Pancreas (tissue), 10 donors: ENCODE measurements around the gene AGTRAP. TPM values are rescaled to one million over a fixed set of nuclear protein-coding genes. Genes with fewer than 3 reads are reported as not detected.

ENCODE experiments used
- ATAC-seq, 4 donors: fragments of 200-7000 bp; cut with Tn5 transposase; one replicate each; pipeline versions ENCODE4 v1.8.0 to v1.9.1; 2020; ENCODE audit warnings: mild to moderate bottlenecking in 4 of 4, moderate library complexity in 4 of 4
- DNase-seq, 6 donors: peaks; one replicate each; pipeline ENCODE4 v3.0.0-alpha.2; 2020
- FAIRE-seq: peaks from 2 replicates; lab custom pipeline; 2012; peaks lifted over from hg19 to GRCh38; lab: Jason Lieb, UNC
- H3K27ac ChIP-seq, 4 donors: fragments of 200-600 bp; sonication (generic); 1 replicate in 3 of 4; 2 replicates in 1 of 4; pipeline versions ENCODE4 v1.5.0 to v1.8.0; 2020
- H3K27me3 ChIP-seq, 4 donors: fragments of 200-600 bp; one replicate each; pipeline ENCODE4 v1.8.0; 2021
- H3K36me3 ChIP-seq, 3 donors: fragments of 200-600 bp; sonication (generic) in 1 of 3; one replicate each; pipeline versions ENCODE4 v1.5.0 to v1.8.0; 2020 to 2021
- H3K4me1 ChIP-seq, 3 donors: fragments of 200-600 bp; one replicate each; pipeline ENCODE4 v1.8.0; 2021
- H3K4me3 ChIP-seq, 4 donors: fragments of 200-600 bp; sonication (generic) in 2 of 4; one replicate each; pipeline versions ENCODE4 v1.5.0 to v1.8.0; 2020 to 2021
- H3K9me3 ChIP-seq, 4 donors: fragments of 200-600 bp; one replicate each; pipeline ENCODE4 v1.8.0; 2021
- WGBS, 2 donors: extraction: QIAGEN DNeasy Blood & Tissue Kit; methylation state at CpG; one replicate each; pipeline ENCODE4 v1.1.7; 2013; 5-methylcytosine and 5-hydroxymethylcytosine counted together
- intact Hi-C, 3 donors: fragments of 100-400 bp; cut with DNase I; formaldehyde crosslinking; loops; one replicate each; pipeline versions ENCODE4 v1.11.1 to v1.14.2; 2022
- polyA plus RNA-seq, 2 donors: library from polyadenylated mRNA; stranded (reverse); fragments of 200-250 nt; gene quantifications; one replicate each; pipeline ENCODE4 v1.2.3, GENCODE V29; 2013
- total RNA-seq, 6 donors: library from RNA; stranded (reverse); fragmentation: NEBNext Ultra II Directional in 4 of 6; extraction: Animal tissue kit (Norgen Biotek cat#: 25700) in 4 of 6; gene quantifications; one replicate each; pipeline versions ENCODE4 v1.2.1 to v1.2.4, GENCODE V29; 2021 to 2023
- TF ChIP-seq, protein P1 (sequence below), 4 donors: fragments of 200-600 bp; sonication (generic) in 3 of 4; IDR thresholded peaks; one replicate each; pipeline versions ENCODE4 v1.5.0 to v1.8.0; 2021; ENCODE audit warnings: antibody characterized with exemption in 4 of 4
- donor health status: healthy with polysubstance abuse.
- donor health status: DM: no; HTN: no; CAD: no; lungs with moderate emphysema.
- donor health status: DM: no; HTN: no; CAD: no.
- donor health status: control.
- donor health status: control.
- donor health status: Bipolar disorder and iron deficiency.
- donor health status: DM: yes; HTN: yes; CAD: no.
- donor health status: DM: no; HTN: no; CAD: no.
- donor health status: DM: no; HTN: no; CAD: no.
- donor health status: DM: yes; HTN: yes; CAD: no.

The AGTRAP gene
- total and polyA plus RNA-seq, 8 donors, result 16.8 to 38.5 (median 24.0) TPM

DNA sequence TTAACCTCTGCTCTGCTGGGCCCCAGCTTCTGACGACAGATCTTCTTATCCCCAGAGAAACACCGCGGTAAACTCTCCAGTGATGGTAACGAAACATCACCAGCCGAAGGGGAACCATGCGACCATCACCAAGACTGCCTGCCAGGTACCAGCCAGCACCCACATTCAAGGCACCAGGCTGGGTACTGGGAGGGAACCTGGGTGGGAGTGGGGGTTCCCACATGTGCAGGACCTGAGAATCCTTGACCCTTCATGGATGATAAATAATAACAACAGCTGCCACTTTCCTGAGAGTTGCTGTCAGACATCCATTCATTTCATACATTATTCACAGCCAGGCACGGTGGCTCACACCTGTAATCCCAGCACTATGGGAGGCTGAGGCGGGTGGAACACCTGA, 23.7 kb upstream of the AGTRAP start:
- TF ChIP-seq, protein P1, sequence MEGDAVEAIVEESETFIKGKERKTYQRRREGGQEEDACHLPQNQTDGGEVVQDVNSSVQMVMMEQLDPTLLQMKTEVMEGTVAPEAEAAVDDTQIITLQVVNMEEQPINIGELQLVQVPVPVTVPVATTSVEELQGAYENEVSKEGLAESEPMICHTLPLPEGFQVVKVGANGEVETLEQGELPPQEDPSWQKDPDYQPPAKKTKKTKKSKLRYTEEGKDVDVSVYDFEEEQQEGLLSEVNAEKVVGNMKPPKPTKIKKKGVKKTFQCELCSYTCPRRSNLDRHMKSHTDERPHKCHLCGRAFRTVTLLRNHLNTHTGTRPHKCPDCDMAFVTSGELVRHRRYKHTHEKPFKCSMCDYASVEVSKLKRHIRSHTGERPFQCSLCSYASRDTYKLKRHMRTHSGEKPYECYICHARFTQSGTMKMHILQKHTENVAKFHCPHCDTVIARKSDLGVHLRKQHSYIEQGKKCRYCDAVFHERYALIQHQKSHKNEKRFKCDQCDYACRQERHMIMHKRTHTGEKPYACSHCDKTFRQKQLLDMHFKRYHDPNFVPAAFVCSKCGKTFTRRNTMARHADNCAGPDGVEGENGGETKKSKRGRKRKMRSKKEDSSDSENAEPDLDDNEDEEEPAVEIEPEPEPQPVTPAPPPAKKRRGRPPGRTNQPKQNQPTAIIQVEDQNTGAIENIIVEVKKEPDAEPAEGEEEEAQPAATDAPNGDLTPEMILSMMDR (IDR thresholded peaks at IDR 0.05), result no peak
- WGBS, 2 donors, result 80 to 85% methylated on average over 8 of the region's 8 CpGs
- ATAC-seq (no peak), FAIRE-seq (no peak), DNase-seq (no peak)
- no peak overlapping the region for H3K27ac ChIP-seq
- no peaks in the 10 kb centered on the region for H3K36me3 ChIP-seq
- no peaks in the 10 kb centered on the region for H3K9me3 ChIP-seq
- no peaks in the 10 kb centered on the region for H3K4me1 ChIP-seq
- intact Hi-C loops, result no loop called here
- no peaks in the 10 kb centered on the region for H3K27me3 ChIP-seq
- H3K4me3 ChIP-seq, result no peak overlapping the region

DNA sequence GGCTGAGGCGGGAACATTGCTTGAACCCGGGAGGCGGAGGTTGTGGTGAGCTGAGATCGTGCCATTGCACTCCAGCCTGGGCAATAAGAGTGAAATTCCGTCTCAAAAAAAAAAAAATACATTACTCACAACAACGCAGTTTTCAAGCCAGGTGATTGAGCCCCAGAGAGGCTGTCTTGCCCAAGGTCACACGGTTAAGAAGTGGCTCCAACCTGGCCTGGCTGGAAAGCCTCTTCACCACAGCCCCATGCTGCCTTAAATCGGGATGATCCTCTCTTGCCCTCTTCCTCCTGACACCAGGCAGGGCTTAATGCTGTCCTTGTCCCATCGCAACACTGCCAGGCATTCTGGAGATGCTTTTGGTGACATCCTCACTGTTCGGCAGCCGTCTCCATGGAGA, 22.8 kb upstream of the AGTRAP start:
- Histone ChIP-seq H3K27me3 (no peaks in the 10 kb centered on the region), H3K9me3 (no peaks in the 10 kb centered on the region), H3K4me3 (no peak overlapping the region), H3K4me1 (no peaks in the 10 kb centered on the region), H3K27ac (no peak overlapping the region), H3K36me3 (no peaks in the 10 kb centered on the region)
- no peak for FAIRE-seq
- 66 to 73% methylated on average over 11 of the region's 11 CpGs for WGBS, 2 donors
- intact Hi-C loops, result no loop called here
- TF ChIP-seq, protein P1 (IDR thresholded peaks at IDR 0.05), result no peak
- ATAC-seq, result no peak
- DNase-seq, result no peak

DNA sequence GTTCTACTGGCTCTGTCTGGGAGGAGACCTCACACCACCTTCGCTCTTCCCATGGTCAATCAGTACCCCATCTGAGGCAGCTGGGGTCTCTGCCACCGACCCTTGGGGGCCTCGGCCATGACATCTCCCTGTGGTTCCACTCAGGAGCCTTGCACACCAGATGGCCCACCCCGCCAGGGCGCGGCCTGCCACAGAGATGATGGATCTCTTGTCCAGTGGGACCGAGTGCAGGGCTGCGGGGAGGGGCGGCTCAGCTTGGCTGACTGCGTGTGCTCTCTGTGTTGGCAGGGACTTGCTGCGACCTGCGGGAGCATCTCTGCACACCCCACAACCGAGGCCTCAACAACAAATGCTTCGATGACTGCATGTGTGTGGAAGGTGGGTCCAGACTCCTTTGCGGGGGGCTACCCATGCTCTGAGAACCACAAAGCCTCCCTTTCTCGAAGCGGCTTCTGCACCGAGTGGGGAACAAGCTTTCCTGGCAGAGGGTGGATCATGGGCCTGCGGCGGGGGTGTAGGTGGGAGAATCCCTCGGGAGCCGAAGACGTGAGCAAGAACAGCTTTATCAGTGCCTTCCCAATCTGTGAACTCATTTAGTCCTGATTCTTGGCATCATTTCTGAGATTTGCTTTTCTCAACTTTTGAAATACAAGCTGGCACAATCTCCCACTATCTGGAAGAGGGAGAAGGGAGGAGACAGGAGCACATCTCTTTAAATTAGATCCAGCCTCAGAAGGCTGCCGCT, 20.9 kb upstream of the AGTRAP start:
- intact Hi-C loops, result loop anchor here in 1 of 3 donors (5.0 kb wide), 1 partner anchor 63 kb away; the partner anchor contains the start of genes FBXO2 and FBXO44
- DNase-seq (no peak), ATAC-seq (no peak), FAIRE-seq (no peak)
- Histone ChIP-seq H3K9me3 (no peaks in the 10 kb centered on the region), H3K27me3 (no peaks in the 10 kb centered on the region), H3K36me3 (no peaks in the 10 kb centered on the region), H3K4me1 (no peaks in the 10 kb centered on the region), H3K4me3 (no peak overlapping the region), H3K27ac (no peak overlapping the region)
- WGBS, 2 donors, result 69 to 79% methylated on average over 24 of the region's 24 CpGs
- TF ChIP-seq, protein P1 (IDR thresholded peaks at IDR 0.05), result no peak

DNA sequence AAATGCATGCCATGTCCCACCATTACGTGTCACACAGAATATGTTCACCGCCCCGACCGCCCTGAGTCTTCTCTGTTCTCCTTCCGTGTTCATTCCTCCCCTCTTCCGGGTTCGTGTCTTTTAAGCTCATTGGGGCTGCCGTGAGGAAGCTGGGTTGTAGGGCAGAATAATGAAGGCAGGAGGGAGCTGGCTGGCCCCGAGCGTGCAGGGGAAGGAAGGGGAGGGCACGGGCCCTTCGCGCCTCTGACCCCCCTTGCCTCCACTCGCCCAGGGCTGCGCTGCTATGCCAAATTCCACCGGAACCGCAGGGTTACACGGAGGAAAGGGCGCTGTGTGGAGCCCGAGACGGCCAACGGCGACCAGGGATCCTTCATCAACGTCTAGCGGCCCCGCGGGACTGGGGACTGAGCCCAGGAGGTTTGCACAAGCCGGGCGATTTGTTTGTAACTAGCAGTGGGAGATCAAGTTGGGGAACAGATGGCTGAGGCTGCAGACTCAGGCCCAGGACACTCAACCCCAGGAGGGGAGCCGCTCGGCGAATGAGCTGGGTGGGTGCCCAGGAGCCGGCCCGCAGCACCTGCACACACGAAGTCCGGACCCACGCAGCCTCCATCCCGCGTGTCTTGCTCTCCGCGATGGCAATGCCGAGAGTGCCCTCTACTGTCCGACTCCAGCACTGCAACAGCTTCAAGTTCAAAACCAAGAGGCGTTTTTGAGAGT, 16.5 kb upstream of the AGTRAP start:
- 8 to 10% methylated on average over 43 to 44 of the region's 44 CpGs for WGBS, 2 donors
- no peaks in the 10 kb centered on the region for H3K27me3 ChIP-seq
- H3K9me3 ChIP-seq, result no peaks in the 10 kb centered on the region
- ATAC-seq (peak; percentile 78 to 96 (median 92)), DNase-seq (peak; percentile 60 to 92 (median 83)), FAIRE-seq (peak; percentile 34)
- no peaks in the 10 kb centered on the region for H3K36me3 ChIP-seq
- H3K27ac ChIP-seq, result peak overlapping the region in 2 of 4 donors; percentile 57 to 66
- intact Hi-C loops, result loop anchor here in 2 of 3 donors (5.0 to 10.0 kb wide), 2 partner anchors 65 to 67 kb away; partner anchors contain the start of genes FBXO2 (in 2 of the 2) and FBXO44 (in 2 of the 2)
- H3K4me3 ChIP-seq, result peak overlapping the region in 3 of 4 donors; percentile 28 to 50 (median 38)
- H3K4me1 ChIP-seq, result no peaks in the 10 kb centered on the region
- TF ChIP-seq, protein P1 (IDR thresholded peaks at IDR 0.05), result peak; percentile 91 to 97 (median 94)
